SH-SY5Y (cell line): ENCODE data around the gene NOXA1.

Source experiments
- GATA2 ChIP-seq: IDR thresholded peaks from 2 replicates; pipeline ENCODE4 v1.6.1; 2011; ENCODE audit warnings: mild to moderate bottlenecking, low read depth, low read length
- GATA3 ChIP-seq: IDR thresholded peaks from 2 replicates; pipeline ENCODE4 v1.6.1; 2011; ENCODE audit warnings: low read depth, mild to moderate bottlenecking, low read length, moderate library complexity

DNA sequence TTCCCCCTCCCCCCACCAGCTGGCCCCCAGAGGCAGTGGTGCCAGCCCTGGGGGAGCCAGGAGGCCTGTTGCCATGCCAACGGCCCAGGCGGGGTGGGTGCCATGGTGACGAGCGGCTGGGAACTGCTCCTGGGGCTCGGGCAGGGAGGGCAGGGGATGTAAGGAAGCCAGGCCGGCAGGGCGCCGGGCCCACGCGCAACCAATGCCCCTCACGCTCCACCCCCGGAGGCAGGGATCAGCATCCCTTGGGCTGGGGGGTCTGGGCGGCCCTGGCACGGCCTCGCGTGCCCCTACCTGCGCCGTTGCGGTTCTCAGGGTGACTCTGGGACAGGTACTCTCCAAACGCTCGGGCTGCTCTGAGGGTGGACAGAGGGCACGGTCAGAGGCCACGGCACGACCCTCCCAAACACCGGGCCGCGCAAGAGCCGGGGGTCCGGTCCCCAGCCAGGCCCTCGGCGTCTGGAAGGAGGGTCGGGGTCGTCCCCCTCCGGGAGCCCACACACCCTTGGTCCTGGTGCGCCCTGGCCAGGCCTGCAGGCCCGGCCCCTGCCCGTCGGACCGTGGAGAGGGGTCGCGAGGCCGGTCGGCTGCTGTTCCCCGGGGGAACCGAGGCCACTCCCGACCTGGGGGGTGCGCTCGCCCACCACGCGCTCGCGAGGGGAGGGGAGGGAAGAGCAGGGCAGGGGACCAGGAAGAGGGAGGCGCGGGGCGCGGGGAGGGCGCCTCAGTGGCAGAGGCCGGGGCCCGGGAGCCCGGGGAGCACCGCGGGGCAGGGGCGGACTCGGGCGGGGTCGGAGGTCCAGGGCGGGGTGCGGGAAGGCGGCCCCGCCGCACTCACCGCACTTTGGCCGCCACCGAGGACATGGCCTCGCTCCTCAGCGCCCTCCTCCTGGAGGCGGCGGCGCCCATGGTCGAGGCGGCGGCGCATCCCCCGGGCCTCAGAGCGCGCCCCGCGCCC, 35.3 kb downstream of the NOXA1 start:
- TF ChIP-seq GATA3 = no peak
- no peak for TF ChIP-seq GATA2
